ENCODE data around the gene CACNG4.

GRCh38 chr17:66918896-66919295 lies 45.6 kb upstream of the CACNG4 start:
- no peak for TF ChIP-seq CTCF (IDR thresholded peaks at IDR 0.05)
- no peak for TF ChIP-seq POLR2A (IDR thresholded peaks at IDR 0.05)
- no peak for TF ChIP-seq EP300 (IDR thresholded peaks at IDR 0.05)
